Measurements from ENCODE around the gene SELENOS. TPM values are rescaled to one million over a fixed set of nuclear protein-coding genes. Genes with fewer than 3 reads are reported as not detected.

The SELENOS gene
- total and polyA plus RNA-seq, 9 of the 15 experiments (the other 6 are each of a cell fraction or from before 2014, with no cell fraction given): 24.9 to 57.4 (median 47.9) TPM

GRCh38 chr15:101294731-101295606, 17.7 kb upstream of the SELENOS start, which contains the start of gene SNRPA1 (continued):
- TF ChIP-seq RBM34 (IDR thresholded peaks at IDR 0.05; ENCODE audit: borderline replicate concordance, insufficient read depth, low read length) (0 out of 2 replicates have a peak, but pooled peaks have one; percentile 79), SIX5 (IDR thresholded peaks at IDR 0.05; ENCODE audit: borderline replicate concordance in 1 of 2, insufficient read depth in 1 of 2, low read depth in 1 of 2, low read length in 2 of 2) (peak in 1 of 2 experiments; percentile 5; a peak in 1 of 4 replicates), GTF3C2 (IDR thresholded peaks at IDR 0.05; ENCODE audit: borderline replicate concordance, extremely low read depth, insufficient read length) (no peak), ZBTB11 (CRISPR knock-in tag; IDR thresholded peaks at IDR 0.05) (peak in 1 of 3 experiments; percentile 90; a peak in 2 of 6 replicates), GABPB2 (CRISPR knock-in tag; conservative IDR thresholded peaks at IDR 0.05) (no peak), ZNF785 (CRISPR knock-in tag; IDR thresholded peaks at IDR 0.05) (no peak), ZNF384 (IDR thresholded peaks at IDR 0.05; ENCODE audit: low read depth, low read length) (0 out of 2 replicates have a peak, but pooled peaks have one; percentile 23), HNRNPK (IDR thresholded peaks at IDR 0.05; ENCODE audit: low read depth, low read length, poor library complexity, severe bottlenecking) (no peak), EP300 (IDR thresholded peaks at IDR 0.05; ENCODE audit: low read length) (peak; percentile 41; the same call in 1 of the 2 replicates), IFI16 (CRISPR knock-in tag; IDR thresholded peaks at IDR 0.05) (no peak), TAF1 (IDR thresholded peaks at IDR 0.05; ENCODE audit: control insufficient read depth, extremely low read depth, insufficient read depth, low read length, severe bottlenecking) (peak; percentile 88), E2F4 (CRISPR knock-in tag; IDR thresholded peaks at IDR 0.05; ENCODE audit: low read depth) (peak; percentile 82), ZNF511 (CRISPR knock-in tag; IDR thresholded peaks at IDR 0.05) (peak; percentile 83), ZBTB17 (CRISPR knock-in tag; IDR thresholded peaks at IDR 0.05) (peak; percentile 100), KLF6 (CRISPR knock-in tag; IDR thresholded peaks at IDR 0.05; ENCODE audit: borderline replicate concordance) (no peak)

Data from K562 (cell line).